ENCODE data around the gene FBXO42. TPM values are rescaled to one million over a fixed set of nuclear protein-coding genes. Genes with fewer than 3 reads are reported as not detected.

Gene FBXO42
- total and polyA plus RNA-seq, 9 of the 15 experiments (the other 6 are each of a cell fraction or from before 2014, with no cell fraction given) = 7.2 to 24.8 (median 17.4) TPM

DNA sequence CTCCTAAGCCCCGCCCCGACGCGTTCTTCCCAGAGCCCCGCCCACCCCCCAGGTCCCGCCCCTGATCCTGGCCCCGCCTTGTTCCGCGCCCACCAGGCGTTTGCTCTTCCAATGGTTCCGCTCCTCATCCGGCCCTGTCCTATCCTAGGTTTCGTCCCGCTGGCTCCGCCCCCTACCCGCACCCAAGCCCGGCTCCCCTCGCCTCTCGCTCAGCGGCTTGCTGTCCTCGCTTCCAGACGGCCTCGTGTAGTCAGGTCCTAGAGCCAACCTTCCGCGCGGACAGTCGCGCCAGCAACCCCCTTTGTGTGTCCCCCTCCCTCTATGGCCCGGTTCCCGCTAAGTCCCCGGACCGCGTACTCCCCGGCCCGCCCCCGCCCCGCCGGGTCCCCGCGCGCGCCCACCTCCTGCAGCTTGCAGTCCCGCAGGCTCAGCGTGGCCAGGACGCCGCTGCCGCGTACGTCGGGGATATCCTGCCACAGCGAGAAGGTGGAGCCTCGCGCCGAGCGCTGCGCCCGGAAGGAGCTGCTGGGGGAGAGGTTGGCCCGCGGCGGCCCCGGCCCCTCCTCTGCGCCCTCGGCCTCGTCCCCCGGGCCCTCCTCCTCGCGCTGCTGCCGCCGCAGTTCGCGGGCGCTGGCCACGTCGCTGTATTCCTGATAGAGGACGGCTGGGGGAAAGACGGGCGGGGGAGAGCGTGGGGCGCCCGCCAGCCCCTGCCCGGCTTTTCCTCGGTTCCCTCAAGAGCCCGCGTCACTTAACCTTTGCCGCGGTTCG, 145.5 kb downstream of the FBXO42 start (continued):
- TF ChIP-seq FIP1L1 (IDR thresholded peaks at IDR 0.05; ENCODE audit: low read depth, low read length, poor library complexity, severe bottlenecking) (peak; percentile 91), PATZ1 (CRISPR knock-in tag; IDR thresholded peaks at IDR 0.05; ENCODE audit: borderline replicate concordance) (no peak), SUPT5H (IDR thresholded peaks at IDR 0.05) (peak; percentile 97), NFRKB (IDR thresholded peaks at IDR 0.05; ENCODE audit: low read depth) (no peak), FOXA3 (CRISPR knock-in tag; conservative IDR thresholded peaks at IDR 0.05 in 1 of 2, IDR thresholded peaks at IDR 0.05 in 1 of 2) (no peak; a peak in 1 of 4 replicates), ZNF239 (CRISPR knock-in tag; IDR thresholded peaks at IDR 0.05) (no peak), ZFP30 (CRISPR knock-in tag; IDR thresholded peaks at IDR 0.05; ENCODE audit: borderline replicate concordance) (no peak), MITF (IDR thresholded peaks at IDR 0.05) (no peak), ZBTB1 (CRISPR knock-in tag; IDR thresholded peaks at IDR 0.05; ENCODE audit: borderline replicate concordance, low read depth) (no peak), POU5F1 (IDR thresholded peaks at IDR 0.05; ENCODE audit: borderline replicate concordance, low read depth, low read length, partially characterized antibody) (no peak), CREB1 (IDR thresholded peaks at IDR 0.05) (peak; percentile 57; the same call in 1 of the 2 replicates), CREB1 (CRISPR knock-in tag; IDR thresholded peaks at IDR 0.05) (peak; percentile 66), NFATC3 (IDR thresholded peaks at IDR 0.05) (no peak), ZEB2 (IDR thresholded peaks at IDR 0.05) (no peak), NRF1 (conservative IDR thresholded peaks at IDR 0.05 in 1 of 2, IDR thresholded peaks at IDR 0.05 in 1 of 2) (peak; percentile 77 to 80), NR1H2 (CRISPR knock-in tag; IDR thresholded peaks at IDR 0.05) (peak; percentile 73; the same call in 1 of the 2 replicates), ZNF589 (CRISPR knock-in tag; IDR thresholded peaks at IDR 0.05; ENCODE audit: low read depth) (no peak), CBFA2T3 (IDR thresholded peaks at IDR 0.05) (no peak), GATAD2A (IDR thresholded peaks at IDR 0.05) (peak; percentile 89; the same call in 1 of the 2 replicates)
- TF ChIP-seq, protein P1, sequence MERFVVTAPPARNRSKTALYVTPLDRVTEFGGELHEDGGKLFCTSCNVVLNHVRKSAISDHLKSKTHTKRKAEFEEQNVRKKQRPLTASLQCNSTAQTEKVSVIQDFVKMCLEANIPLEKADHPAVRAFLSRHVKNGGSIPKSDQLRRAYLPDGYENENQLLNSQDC (CRISPR knock-in tag; IDR thresholded peaks at IDR 0.05) = 0 out of 2 replicates have a peak, but pooled peaks have one; percentile 13
- TF ChIP-seq, protein P2, sequence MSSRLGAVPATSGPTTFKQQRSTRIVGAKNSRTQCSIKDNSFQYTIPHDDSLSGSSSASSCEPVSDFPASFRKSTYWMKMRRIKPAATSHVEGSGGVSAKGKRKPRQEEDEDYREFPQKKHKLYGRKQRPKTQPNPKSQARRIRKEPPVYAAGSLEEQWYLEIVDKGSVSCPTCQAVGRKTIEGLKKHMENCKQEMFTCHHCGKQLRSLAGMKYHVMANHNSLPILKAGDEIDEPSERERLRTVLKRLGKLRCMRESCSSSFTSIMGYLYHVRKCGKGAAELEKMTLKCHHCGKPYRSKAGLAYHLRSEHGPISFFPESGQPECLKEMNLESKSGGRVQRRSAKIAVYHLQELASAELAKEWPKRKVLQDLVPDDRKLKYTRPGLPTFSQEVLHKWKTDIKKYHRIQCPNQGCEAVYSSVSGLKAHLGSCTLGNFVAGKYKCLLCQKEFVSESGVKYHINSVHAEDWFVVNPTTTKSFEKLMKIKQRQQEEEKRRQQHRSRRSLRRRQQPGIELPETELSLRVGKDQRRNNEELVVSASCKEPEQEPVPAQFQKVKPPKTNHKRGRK (tag; IDR thresholded peaks at IDR 0.05) = no peak

All from K562 (cell line).